Mucosa of rectum (tissue), 2 donors: Measurements from ENCODE around the gene MPZL1.

ENCODE experiments used
- H3K27ac ChIP-seq, 2 donors: one replicate each; pipeline ENCODE4 v1.7.0; 2013; ENCODE audit warnings: inconsistent platforms in 2 of 2, low read depth in 2 of 2, low read length in 2 of 2
- H3K27me3 ChIP-seq, 2 donors: one replicate each; pipeline ENCODE4 v1.7.0; 2013; ENCODE audit warnings: low read length in 2 of 2; ENCODE audit not compliant: control insufficient read depth in 2 of 2, insufficient read depth in 2 of 2
- H3K36me3 ChIP-seq, 2 donors: one replicate each; pipeline ENCODE4 v1.7.0; 2013; ENCODE audit warnings: low read length in 2 of 2; ENCODE audit not compliant: control insufficient read depth in 2 of 2, insufficient read depth in 2 of 2
- H3K4me1 ChIP-seq, 2 donors: one replicate each; pipeline ENCODE4 v1.7.0; 2013; ENCODE audit warnings: low read length in 2 of 2, mild to moderate bottlenecking in 1 of 2; ENCODE audit not compliant: control insufficient read depth in 2 of 2, insufficient read depth in 2 of 2
- H3K4me3 ChIP-seq, 2 donors: one replicate each; pipeline ENCODE4 v1.7.0; 2013; ENCODE audit warnings: low read length in 2 of 2
- H3K9ac ChIP-seq, 2 donors: one replicate each; pipeline ENCODE4 v1.7.0; 2013; ENCODE audit warnings: low read length in 2 of 2, low read depth in 1 of 2, mild to moderate bottlenecking in 1 of 2
- H3K9me3 ChIP-seq, 2 donors: one replicate each; pipeline ENCODE4 v1.7.0; 2013; ENCODE audit warnings: low read length in 2 of 2; ENCODE audit not compliant: control insufficient read depth in 2 of 2
- donor health status: healthy.
- donor health status: Normal muscosa, but diverticular disease.

MPZL1 gene

GRCh38 chr1:167706931-167707877, 14.6 kb upstream of the MPZL1 start:
- H3K4me3 ChIP-seq, result no peak overlapping the region
- H3K27ac ChIP-seq, result no peak overlapping the region
- peaks cover 5 to 10% of the 10 kb centered on the region in 2 donors for H3K4me1 ChIP-seq
- H3K27me3 ChIP-seq, result no peaks in the 10 kb centered on the region
- no peak overlapping the region for H3K9ac ChIP-seq
- H3K36me3 ChIP-seq, result peaks cover 0 to 4% of the 10 kb centered on the region in 2 donors
- no peaks in the 10 kb centered on the region for H3K9me3 ChIP-seq

- Histone ChIP-seq H3K4me1 (peaks cover 5 to 10% of the 10 kb centered on the region in 2 donors), H3K9ac (no peak overlapping the region), H3K36me3 (peaks cover 0 to 4% of the 10 kb centered on the region in 2 donors), H3K27me3 (no peaks in the 10 kb centered on the region), H3K4me3 (no peak overlapping the region), H3K27ac (no peak overlapping the region), H3K9me3 (no peaks in the 10 kb centered on the region)
These were observed 13.8 kb upstream of the MPZL1 start for GRCh38 chr1:167707942-167708341.

- no peak overlapping the region for H3K27ac ChIP-seq
- H3K9ac ChIP-seq, result no peak overlapping the region
- H3K4me1 ChIP-seq, result peaks cover 14 to 17% of the 10 kb centered on the region in 2 donors
- H3K27me3 ChIP-seq, result no peaks in the 10 kb centered on the region
- H3K9me3 ChIP-seq, result no peaks in the 10 kb centered on the region
- no peaks in the 10 kb centered on the region for H3K36me3 ChIP-seq
- no peak overlapping the region for H3K4me3 ChIP-seq
These were observed 12.8 kb upstream of the MPZL1 start for GRCh38 chr1:167708940-167709389.

- no peaks in the 10 kb centered on the region for H3K36me3 ChIP-seq
- no peak overlapping the region for H3K9ac ChIP-seq
- no peak overlapping the region for H3K27ac ChIP-seq
- no peak overlapping the region for H3K4me3 ChIP-seq
- peaks cover 21 to 26% of the 10 kb centered on the region in 2 donors for H3K4me1 ChIP-seq
- no peaks in the 10 kb centered on the region for H3K9me3 ChIP-seq
- H3K27me3 ChIP-seq, result no peaks in the 10 kb centered on the region
These were observed 10.9 kb upstream of the MPZL1 start for GRCh38 chr1:167710836-167711235.

GRCh38 chr1:167711797-167712196, 10.0 kb upstream of the MPZL1 start:
- H3K4me3 ChIP-seq, result no peak overlapping the region
- H3K27me3 ChIP-seq, result no peaks in the 10 kb centered on the region
- H3K9me3 ChIP-seq, result no peaks in the 10 kb centered on the region
- no peaks in the 10 kb centered on the region for H3K36me3 ChIP-seq
- peaks cover 21 to 26% of the 10 kb centered on the region in 2 donors for H3K4me1 ChIP-seq
- H3K9ac ChIP-seq, result no peak overlapping the region
- peak overlapping the region in 1 of 2 donors; percentile 17 for H3K27ac ChIP-seq

- H3K9ac ChIP-seq, result peak overlapping the region; percentile 81 to 90
- H3K27ac ChIP-seq, result peak overlapping the region; percentile 93 to 94
- no peaks in the 10 kb centered on the region for H3K9me3 ChIP-seq
- peaks cover 21 to 26% of the 10 kb centered on the region in 2 donors for H3K4me1 ChIP-seq
- H3K4me3 ChIP-seq, result peak overlapping the region; percentile 96 to 97
- H3K36me3 ChIP-seq, result no peaks in the 10 kb centered on the region
- no peaks in the 10 kb centered on the region for H3K27me3 ChIP-seq
These were observed 8.3 kb upstream of the MPZL1 start for GRCh38 chr1:167713330-167714081.

- Histone ChIP-seq H3K4me1 (peaks cover 21 to 23% of the 10 kb centered on the region in 2 donors), H3K27me3 (no peaks in the 10 kb centered on the region), H3K9me3 (no peaks in the 10 kb centered on the region), H3K9ac (peak overlapping the region; percentile 90), H3K4me3 (peak overlapping the region; percentile 96 to 97), H3K27ac (peak overlapping the region; percentile 93 to 94), H3K36me3 (no peaks in the 10 kb centered on the region)
These were observed 7.7 kb upstream of the MPZL1 start for GRCh38 chr1:167714098-167714438.

- H3K4me3 ChIP-seq, result peak overlapping the region; percentile 96 to 97
- peak overlapping the region; percentile 90 for H3K9ac ChIP-seq
- H3K36me3 ChIP-seq, result no peaks in the 10 kb centered on the region
- H3K27ac ChIP-seq, result peak overlapping the region; percentile 93 to 94
- H3K4me1 ChIP-seq, result peaks cover 21 to 23% of the 10 kb centered on the region in 2 donors
- no peaks in the 10 kb centered on the region for H3K9me3 ChIP-seq
- H3K27me3 ChIP-seq, result no peaks in the 10 kb centered on the region
These were observed 7.2 kb upstream of the MPZL1 start for GRCh38 chr1:167714439-167715156.

- H3K36me3 ChIP-seq, result no peaks in the 10 kb centered on the region
- H3K4me3 ChIP-seq, result peak overlapping the region; percentile 96 to 97
- no peaks in the 10 kb centered on the region for H3K9me3 ChIP-seq
- peak overlapping the region; percentile 93 to 94 for H3K27ac ChIP-seq
- peaks cover 21 to 23% of the 10 kb centered on the region in 2 donors for H3K4me1 ChIP-seq
- peak overlapping the region; percentile 90 for H3K9ac ChIP-seq
- H3K27me3 ChIP-seq, result no peaks in the 10 kb centered on the region
These were observed 6.4 kb upstream of the MPZL1 start for GRCh38 chr1:167715157-167715999.
